VCaP (cell line): ENCODE measurements around the gene ITPR2.

ENCODE experiments used
- H3K27ac ChIP-seq: fragments of 450-650 bp; 2 replicates; pipeline ENCODE4 v1.5.1; 2017
- CTCF ChIP-seq: fragments of 450-650 bp; conservative IDR thresholded peaks from 2 replicates; pipeline ENCODE4 v1.5.1; 2017; ENCODE audit warnings: mild to moderate bottlenecking, moderate library complexity

ITPR2 gene

GRCh38 chr12:26460361-26460760 is 372.6 kb downstream of the ITPR2 start:
- no peak overlapping the region for H3K27ac ChIP-seq
- no peak for TF ChIP-seq CTCF

DNA sequence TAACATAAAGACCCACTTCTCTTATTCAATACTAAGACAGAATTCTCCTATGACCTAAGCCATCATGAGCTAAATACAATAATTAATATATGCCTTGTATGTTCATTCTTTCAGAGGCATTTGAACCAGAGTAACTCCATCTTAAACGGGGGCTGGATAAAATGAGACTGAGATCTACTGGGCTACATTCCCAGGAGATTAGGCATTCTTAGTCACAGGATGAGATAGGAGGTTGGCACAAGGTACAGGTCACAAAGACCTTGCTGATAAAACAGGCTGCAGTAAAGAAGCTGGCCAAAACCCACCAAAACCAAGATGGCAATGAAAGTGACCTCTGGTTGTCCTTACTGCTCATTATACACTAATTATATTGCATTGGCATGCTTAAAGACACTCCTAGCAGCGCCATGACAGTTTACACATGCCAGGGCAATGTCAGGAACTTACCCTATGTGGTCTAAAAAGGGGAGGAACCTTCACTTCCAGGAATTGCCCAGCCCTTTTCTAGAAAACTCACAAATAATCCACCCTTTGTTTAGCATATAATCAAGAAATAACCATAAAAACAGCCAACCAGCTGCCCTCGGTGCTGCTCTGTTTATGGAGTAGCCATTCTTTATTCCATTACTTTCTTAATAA is 376.9 kb downstream of the ITPR2 start:
- H3K27ac ChIP-seq, result no peak overlapping the region

GRCh38 chr12:26453246-26453645 is 379.7 kb downstream of the ITPR2 start:
- no peak overlapping the region for H3K27ac ChIP-seq

More for the DNA sequence above, 376.9 kb downstream of the ITPR2 start:
- TF ChIP-seq CTCF, result no peak

DNA sequence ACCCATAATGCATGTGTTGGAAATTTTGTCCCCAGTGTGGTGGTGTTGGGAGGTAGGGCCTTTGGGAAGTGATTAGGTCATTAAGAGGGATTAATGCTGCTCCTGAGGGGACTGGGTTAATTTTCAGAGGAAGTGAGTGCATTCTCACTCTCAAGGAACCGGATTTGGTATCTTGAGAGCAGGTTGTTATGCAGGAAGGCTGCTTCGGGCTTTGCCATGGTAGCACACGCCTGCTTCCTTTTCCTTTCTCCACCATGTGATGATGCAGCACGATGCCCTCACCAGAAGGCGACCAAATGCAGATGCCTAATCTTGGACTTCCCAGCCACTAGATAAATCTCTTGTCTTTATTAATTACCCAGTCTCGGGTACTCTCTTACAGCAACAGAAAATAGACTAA is 380.5 kb downstream of the ITPR2 start:
- TF ChIP-seq CTCF, result no peak
- H3K27ac ChIP-seq, result no peak overlapping the region

More at GRCh38 chr12:26453246-26453645, 379.7 kb downstream of the ITPR2 start:
- TF ChIP-seq CTCF, result no peak

- no peak for TF ChIP-seq CTCF
- no peak overlapping the region for H3K27ac ChIP-seq
These were observed 381.2 kb downstream of the ITPR2 start for GRCh38 chr12:26451763-26452162.

DNA sequence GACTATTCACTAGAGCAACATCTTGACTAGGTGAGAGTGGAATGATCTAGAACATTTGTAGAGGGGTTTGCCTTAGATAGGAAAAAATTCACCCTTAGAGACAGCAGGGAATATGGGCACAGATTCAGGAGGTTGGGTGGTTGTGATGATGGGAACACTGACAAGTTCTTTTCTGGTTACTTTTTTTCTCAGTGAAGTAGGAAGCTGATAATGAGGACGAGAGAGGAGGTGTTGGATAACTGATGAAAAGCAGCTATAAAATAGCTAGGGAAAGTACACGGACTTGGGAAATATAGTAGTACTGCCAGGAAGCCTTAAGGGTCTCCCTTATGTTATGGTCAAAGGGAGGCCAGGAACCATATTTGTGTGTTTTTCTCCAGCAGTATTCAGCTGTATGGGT is 387.1 kb downstream of the ITPR2 start:
- H3K27ac ChIP-seq, result no peak overlapping the region
- no peak for TF ChIP-seq CTCF

DNA sequence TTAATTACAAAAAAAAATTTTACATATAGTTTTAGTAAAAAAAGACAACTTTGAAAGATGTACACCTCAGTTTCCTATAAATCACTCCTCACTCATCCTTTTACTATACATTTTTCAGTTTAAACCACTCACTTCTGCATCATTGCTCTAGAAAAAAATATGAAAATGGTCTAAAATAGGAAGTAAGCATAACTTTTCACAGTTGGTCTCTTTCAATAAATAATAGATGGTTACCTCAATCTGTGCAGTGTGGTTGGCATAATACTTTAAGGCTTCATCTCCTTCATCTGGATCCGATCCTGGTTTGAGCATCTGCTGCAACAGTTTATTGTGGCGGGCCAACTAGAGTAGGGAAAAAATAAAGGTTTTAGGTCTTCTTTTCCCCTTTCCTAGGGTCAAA is 389.7 kb downstream of the ITPR2 start:
- TF ChIP-seq CTCF, result no peak
- H3K27ac ChIP-seq, result no peak overlapping the region
